ENCODE data around the gene GALNT2.

- no peak for TF ChIP-seq CTCF (conservative IDR thresholded peaks at IDR 0.05; ENCODE audit: low read length)
- TF ChIP-seq EZH2phosphoT487 (IDR thresholded peaks at IDR 0.05; ENCODE audit: borderline replicate concordance) = no peak
These were observed 7.7 kb downstream of the GALNT2 start for GRCh38 chr1:230074762-230075161.
